Stromal cell of bone marrow (primary cell): ENCODE data around the gene LRMDA.
A peak's percentile ranks its signal among the peaks of the same experiment; 100 is the strongest.

Experiments
- DNase-seq: peaks from one replicate; pipeline ENCODE4 v3.0.0-alpha.2; 2012; ENCODE audit warnings: low read depth

LRMDA gene

DNA sequence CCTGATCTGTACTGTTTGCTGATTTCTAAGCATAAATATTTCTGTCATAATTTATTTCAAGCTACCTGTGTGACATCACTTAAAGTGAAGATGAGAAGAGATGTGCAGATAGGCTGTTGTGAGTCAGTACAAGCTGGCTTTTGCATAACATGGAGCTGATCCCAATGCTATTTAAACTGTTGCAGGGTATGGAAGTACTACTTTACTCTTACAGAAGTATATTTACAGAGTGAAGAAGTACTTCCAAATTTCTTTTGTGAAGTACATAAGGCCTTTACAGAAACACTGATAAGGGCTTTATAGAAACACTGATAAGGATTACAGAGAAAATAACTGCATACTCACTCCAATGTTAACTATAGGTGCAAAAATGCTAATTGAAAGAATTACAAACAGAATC, 911.6 kb downstream of the LRMDA start:
- no peak for DNase-seq

DNA sequence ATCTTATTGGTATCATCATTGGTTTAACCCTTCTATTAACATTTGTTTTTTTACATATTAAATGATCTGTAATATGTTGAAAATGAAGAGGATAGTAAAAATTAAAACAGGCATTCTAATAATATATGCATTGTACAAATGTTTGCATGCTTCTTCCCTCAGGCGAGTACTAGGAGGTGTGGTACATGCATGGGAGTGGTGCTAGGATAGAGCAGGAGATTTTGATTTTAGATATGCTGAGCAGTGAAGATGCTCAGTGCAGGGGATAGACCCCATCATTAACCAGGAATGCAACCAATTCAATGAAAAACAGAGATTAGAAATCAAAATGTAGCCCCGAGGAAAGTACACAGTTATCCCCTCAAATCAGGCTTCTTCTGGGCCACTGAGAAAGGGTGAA, 916.4 kb downstream of the LRMDA start:
- no peak for DNase-seq

DNA sequence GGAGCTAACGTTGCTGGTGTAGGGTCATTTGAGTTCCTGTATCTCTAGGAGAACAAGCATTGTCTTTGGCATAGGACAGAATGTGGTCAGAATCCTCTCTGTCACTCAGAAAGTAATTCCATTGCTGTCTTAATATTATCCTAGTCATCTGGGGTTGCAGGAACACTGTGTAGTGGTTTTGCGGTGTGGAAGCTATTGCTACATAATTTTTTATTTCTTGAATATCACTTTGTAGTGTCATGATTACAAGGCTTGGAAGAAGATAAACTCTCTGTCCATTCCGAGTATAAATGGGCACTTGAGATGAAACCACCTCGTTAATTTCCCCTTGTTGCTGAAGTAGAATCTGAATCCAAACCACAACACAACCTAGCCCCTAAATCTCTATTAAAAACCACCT, 919.2 kb downstream of the LRMDA start:
- peak; percentile 47 for DNase-seq

DNA sequence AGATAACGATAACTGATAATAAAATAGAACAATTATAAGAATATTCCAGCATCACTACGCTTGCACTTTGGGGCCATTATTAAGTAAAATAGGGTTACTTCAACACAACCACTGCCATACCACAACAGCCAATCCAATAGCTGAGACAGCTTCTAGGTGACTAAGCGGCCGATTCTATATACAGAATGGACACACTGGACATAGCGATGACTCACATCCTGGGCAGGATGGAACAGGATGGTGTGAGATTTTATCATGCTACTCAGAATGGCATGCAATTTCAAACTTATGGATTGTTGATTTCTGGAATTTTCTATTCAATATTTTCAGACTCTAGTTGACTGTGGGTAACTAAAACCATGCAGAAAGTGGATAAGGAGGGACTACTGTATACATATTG, 920.9 kb downstream of the LRMDA start:
- peak; percentile 31 for DNase-seq

DNA sequence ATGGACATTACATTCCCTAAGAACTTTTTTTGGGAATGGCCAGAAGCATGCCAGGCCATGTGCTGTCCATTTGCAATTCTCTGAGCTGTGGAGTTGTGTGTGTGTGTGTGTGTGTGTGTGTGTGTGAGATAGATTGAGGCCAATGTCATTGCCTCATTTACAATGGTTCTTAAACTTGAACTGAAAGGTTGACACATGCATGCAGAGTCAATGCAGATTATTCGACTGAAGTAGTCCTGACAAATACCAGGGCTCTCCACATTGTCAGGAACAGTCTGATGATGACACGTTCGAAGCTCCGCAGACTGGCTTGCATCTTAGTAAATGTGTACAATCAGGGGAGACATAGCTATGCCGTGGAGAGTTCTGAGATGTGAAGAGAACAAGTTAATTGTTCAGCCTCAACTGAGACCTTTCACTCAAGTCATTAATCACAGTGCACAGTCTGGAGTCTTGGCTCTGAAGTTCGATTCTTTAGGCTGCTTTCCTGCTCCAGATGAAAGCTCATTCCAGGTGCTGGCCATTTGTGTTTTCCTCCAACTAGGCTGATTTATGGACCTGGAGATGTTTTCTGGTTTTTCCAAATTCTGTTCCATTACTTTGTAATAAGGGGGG, 921.9 kb downstream of the LRMDA start:
- DNase-seq, result no peak

DNA sequence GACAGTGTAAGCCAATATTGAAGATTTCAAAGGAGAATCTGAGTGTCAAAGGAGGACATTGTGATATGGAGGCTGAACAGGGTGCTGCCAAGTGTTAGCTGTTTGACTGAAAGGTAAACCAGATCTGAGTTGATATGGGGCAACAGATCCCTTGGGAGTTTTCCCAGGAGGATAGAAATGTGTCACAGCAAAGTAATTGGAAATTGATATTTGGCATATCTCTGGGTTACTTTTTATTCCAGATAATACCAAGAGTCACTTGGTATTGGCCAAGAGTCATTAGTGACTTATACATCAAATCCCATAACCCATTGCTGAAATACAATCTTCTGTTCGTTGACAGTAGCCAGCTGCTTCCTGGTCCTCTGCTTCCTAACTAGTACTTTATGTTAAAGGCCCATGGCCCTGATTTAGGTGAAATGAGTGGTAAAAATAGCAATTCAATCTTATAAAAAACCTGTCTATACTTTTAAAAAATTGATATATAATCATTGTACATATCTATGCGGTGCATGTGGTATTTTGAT, 922.9 kb downstream of the LRMDA start:
- DNase-seq, result no peak

DNA sequence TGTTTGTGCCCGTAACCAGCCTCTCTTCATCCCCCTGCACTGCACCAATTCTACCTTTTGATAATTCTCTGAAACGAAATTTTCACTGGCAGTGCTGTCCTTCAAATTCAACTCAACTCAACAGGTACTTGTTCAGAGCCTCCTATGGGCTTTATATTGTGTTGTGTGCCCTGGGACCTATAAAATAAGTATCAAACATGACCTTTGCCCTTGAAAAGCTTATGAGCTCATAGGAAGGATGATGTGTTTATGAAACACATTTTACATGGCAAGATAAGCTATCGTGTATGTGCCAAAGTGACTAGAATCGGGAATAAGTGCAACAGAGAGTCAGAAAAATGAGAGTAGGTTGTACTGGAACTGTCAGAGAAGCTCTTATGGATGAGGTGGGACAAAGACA, 923.5 kb downstream of the LRMDA start:
- no peak for DNase-seq

DNA sequence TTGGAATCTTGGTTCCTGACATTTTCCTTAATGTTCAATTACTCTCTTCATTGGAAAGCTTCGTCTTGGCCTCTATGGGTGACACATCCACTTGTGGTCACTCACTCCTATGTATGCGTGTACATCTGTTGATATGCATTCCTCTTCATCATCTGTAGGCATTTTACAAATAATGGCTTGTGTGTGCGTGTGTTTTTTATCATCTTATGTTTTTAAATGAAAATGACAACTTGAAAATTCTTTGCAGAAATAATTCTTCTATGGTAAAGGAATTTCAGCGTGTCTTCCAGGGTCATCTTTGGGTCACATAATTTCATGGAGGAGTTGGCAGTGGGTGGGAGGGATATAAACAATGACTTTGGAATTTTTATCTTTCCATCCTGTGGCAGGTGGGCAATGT, 925.1 kb downstream of the LRMDA start:
- DNase-seq, result no peak

DNA sequence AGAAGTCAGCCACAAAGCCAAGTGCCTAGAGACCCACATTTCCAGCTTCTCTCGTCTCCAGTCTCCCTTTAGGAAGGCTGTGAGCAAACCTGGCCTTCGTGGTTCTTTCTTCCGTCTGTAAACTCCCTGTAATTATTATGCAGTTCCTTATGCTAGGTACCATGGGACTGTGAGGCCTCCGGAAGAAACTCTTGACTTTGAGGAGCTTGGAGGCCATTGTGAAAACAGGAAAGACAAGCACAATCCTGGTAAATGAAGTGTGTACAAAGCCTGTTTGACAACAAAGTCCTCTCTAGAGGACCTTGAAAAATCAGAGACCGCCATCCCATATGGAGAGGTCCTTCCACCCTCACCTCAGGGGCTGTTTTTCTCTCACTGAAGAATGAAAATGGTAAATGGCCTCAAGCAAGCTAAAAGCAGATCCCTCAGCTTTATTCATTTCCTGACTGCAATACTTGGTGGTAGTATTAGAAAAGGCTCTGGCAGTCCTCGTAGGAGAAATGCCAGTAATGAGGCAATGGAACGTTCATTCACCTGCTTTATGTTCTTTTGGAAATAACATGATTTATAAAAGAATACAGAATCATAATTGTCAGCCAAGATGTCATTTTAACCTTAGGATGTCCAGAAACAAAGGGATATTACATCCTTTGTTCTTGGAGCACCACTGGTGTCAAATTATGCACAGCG, 926.4 kb downstream of the LRMDA start:
- no peak for DNase-seq

DNA sequence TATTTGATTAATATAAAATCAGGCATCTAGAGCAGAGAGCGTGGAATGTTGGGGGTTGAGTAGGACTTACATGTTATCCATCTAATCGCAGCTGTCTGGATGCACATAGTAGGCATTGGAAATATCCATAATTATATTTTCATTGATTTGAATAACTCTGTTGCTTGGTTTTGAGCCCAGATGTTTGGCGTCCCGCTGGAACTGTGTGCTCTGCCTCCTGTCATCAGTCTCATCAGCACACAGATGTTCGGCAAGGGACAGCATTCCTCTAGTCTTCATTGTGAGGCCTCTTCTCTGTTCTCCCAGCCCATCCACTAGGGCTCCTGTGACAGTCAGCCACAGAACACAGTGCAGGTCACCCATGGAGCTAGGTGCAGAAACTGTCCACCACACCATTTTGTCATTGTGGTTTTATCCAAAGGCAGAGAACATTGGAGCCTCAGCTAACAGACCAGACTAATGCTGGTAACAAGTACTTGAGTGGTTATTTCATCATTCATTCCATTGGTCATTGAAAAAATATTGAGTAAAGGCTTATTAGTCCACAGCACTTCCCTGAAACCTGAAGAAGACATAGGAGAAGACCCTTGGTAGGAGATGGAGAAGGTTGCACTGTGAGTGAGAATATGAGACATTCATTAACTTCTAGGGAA, 927.4 kb downstream of the LRMDA start:
- no peak for DNase-seq

DNA sequence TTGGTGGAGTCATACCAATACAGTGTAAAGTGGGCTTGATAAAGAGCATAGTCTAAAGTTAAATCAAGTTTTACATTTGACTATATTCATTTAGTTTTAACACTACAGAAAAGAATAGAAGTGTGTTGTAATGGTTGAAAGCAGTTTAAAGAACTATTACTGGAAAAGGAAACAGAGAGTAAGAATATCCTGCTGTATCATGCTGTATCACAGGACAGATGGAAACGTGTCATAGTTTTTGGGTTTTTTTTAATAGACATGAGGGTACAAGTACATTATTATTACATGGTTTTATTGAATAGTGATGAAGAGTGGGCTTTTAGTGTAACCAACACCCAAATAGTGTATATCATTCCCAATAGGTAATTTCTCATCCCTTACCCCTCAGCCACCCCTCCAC, 944.3 kb downstream of the LRMDA start:
- DNase-seq, result no peak

DNA sequence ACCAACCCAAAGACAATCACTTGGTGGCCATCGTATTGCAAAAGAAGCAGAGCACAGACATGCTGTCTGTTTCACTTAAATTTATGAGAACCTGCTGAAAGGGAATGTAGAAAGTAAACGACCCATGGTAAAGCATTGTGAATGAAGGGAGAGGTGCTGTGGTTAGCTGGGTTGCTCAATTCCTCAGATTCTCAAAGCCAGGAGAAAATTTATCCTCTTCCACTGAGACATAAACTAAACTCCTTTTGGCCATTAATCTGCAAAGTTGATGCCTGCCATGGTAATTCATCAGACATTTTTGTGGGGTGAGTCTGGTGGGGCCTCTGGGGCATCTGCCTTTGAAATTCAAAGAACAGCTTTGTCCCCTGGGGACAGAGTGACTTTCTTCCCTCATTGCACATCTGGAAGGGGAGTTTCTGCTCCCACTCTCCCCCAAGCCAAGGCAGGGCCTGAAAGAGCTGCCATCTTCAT, 951.0 kb downstream of the LRMDA start:
- peak; percentile 64 for DNase-seq

DNA sequence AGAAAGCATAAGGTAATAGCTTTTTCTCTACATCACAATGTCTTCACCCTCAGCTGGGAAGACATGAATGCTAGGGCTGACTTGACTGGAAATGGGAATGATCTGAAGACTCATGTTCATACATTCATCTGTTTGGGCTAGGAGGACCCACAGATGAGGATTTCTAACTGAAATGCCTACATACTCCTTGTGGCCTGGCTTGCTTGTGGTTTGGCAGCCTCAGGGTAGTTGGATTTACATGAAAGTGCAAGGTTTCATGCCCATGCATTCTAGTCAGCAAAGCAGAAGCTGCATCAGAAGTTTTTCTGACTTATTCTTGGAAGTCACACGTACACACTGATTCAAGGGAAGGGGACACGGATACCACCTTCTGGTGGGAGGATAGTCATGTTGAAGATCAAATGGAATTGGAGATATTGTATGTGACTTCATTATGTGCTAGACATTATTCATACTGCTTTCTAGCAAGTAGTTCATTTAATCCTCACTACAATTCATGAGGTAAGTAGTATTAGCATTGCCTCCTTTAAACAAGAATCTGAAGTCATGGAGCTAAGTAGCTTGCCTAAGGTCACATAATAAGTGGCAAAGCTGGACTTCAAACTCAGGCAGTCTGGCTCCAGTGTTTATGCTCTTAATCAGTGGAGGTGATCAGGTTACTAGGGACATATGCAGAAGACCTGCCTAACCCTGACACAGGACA, 957.0 kb downstream of the LRMDA start:
- DNase-seq, result no peak

DNA sequence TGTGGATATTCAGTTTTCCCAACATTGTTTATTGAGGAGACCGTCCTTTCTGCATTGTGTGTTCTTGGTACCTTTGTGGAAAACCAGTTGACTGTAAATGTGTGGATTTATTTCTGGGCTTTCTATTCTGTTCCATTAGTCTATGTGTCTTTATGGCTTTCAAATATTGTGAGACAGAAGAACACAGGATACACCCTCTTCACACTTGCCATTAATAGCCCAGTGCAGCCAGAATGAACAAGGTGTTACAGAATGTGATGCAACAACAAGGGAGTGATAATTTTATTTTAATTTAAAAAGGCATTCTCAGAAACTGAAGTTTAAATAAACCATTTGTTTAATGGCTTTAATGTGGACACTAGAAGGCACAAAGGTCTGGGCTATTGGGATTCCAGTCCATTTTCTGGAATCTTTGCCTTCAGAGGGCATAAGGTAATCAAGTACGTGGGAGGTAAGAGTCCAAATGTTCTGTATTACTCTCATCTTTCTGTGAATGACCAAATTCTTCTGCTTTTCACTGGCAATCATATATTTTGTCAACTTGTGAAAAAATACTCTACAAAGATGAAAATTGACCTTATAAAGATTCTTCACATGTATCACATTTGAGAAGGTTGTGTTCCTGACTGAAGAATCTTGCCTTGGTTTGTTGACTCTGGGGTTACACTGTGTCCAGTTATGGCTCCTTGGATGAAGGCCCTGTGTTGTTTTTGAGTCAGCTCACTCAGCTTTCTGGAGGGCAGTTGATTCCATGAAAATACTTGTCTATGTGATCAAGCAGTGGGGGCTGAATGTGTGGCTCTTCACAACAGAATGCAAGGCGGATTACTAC, 962.7 kb downstream of the LRMDA start:
- peak; percentile 54 for DNase-seq

DNA sequence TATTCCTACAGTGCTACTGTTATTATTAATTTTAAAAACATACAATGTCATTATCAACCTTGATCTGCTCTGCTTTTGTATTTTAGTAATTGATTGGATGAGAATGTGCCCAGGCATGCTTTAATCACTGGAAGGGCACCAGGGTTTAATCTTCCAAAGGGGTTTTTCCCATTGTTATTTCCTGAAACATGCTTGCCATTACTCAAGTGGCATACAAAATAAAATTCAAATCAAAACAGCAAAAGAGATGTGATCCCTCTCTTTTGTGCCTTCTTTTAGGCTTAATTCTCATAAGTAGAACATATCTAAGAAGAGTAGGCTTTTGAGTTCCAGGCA, 963.3 kb downstream of the LRMDA start:
- DNase-seq, result no peak

DNA sequence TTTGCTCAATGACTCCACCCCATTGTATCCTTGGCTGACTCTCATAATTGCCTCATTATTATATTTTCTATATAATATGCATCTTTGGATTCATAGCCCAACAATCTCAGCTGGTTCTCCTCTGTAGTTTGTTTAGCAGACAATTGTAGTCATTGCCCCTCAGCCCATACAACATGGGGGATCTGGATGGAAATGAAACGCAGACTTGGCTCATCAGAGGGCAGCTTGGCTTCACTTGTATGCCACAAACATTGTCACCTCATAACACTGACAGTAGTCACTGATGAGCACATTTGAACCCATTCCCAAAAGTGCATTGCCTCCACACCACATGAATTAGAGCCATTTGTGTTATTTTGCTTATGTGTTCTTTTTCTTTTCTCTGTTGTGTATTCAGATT, 963.8 kb downstream of the LRMDA start:
- no peak for DNase-seq

DNA sequence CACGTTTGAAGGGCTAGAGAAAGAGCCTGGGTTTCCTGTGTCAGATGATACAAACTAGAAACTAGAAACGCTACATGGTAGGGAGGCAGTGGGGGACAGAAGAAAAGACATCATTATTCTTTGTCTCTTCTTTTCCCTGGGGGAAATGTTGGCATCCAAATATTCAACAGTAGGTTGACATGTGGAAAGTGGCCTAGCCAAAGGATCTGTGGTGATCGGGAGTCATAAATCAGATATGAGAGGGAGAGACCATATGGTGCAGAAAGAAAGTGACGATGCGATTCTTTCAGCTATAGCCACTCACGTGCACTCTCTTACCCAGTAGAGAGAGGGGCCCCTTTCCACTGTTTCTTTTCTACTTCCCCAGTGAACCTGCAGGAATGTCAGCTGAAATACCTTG, 964.7 kb downstream of the LRMDA start:
- DNase-seq, result no peak

DNA sequence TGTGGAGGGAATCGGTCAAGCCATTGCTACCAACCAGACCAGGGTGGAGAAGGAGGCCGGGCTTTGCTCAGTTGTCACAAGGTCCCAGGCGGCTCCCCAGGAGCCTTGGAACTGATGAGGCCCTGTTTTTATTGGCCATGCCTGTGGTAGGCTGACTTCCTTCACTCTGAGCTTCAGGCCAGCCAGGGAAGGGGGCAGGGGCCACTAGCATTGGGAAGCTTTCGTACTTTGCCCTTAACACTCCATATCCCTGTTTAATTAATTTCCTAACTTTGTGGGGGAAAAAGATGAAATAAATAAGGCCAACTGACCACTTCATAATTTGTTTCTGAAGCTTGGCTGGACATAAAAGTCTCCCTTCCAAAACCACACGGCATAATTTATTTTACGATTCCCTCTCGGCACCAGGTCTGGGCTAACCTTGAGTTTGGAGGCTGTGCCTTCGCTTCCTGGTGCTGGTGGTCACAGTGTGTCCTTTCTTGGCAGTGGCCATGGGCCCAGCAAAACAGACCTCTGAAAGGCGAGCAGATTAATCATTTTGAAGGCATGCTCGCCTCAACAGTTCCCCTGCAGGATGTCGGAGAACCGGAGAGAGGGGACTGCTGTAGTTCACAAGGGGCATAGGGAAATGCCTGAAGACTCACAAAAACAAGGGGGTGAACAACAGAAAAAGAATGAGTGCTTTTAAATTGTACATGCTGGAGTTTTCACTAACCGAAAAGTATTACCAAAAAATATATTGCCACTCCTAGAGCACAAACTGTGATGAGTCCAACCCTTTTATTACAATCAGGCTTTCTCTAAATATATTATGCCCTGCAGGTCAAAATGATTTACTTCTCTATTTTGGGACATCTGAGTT, 966.0 kb downstream of the LRMDA start:
- DNase-seq, result peak; percentile 72

DNA sequence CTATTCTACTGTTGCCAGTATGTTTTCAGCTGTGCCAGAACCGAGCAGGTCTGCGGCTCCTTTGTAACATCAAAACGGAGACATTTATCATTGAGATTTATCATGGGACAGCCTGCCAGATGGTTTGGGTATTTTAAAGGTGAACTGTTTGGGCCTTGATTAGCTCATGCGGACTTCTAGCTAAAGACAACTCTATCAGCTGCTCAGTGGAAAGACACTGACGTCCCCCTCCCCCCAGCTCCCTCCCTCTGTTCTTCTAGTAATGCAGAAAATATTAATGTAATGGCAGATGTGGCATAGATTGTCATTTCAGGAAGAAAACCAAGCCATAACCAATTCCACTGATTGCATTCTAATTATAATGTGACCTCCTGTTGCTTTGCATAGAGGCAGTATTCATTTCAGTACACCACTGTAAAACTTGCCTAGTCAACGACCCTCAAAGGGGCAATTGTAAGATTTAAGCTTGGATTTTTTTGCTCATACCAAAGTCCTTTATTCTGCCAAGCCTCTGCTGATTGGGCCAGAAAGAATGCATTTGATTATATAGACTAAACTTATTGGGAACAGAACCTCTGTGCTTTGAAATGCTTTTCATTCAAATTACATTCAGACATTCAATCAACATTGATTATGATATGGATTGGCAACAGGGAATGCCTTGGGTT, 966.8 kb downstream of the LRMDA start:
- DNase-seq, result no peak

DNA sequence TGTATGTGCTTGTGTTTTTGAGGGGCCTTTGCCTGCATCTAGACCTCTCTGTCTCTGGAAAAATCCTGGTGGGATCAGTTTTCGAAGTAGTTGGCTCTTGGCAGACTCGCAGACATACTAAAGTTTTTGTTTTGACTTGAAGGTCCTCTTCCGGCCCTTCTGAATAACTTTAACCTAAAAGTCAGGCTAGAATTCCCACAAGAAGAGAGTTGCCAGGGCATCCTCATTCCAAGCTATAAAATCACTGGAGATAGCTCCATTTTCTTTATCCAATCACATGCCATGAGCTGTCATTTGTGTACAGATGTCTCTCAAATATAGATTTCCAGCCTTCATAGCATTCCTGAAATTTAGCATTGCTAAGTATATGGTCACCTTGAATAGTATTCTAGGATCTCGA, 967.8 kb downstream of the LRMDA start:
- DNase-seq, result no peak
